Lung (tissue), 12 donors: ENCODE data around the gene IL6ST. TPM values are rescaled to one million over a fixed set of nuclear protein-coding genes. Genes with fewer than 3 reads are reported as not detected.

Source experiments
- ATAC-seq: fragments of 200-7000 bp; cut with Tn5 transposase; one replicate; pipeline ENCODE4 v1.9.1; 2020; ENCODE audit warnings: moderate number of reproducible peaks; ENCODE audit not compliant: insufficient read depth, low FRiP score
- DNase-seq, 3 donors: peaks; one replicate each; pipeline ENCODE4 v3.0.0-alpha.2; 2013 to 2017
- H3K27ac ChIP-seq, 2 donors: one replicate each; pipeline ENCODE4 v1.5.1; 2013; ENCODE audit warnings: mild to moderate bottlenecking in 2 of 2, moderate library complexity in 2 of 2, control low read depth in 1 of 2, inconsistent platforms in 1 of 2, low read depth in 1 of 2, low read length in 1 of 2
- H3K27me3 ChIP-seq, 3 donors: one replicate each; pipeline ENCODE4 v1.5.1; 2013; ENCODE audit warnings: low read length in 2 of 3; ENCODE audit not compliant: control insufficient read depth in 3 of 3, insufficient read depth in 3 of 3
- H3K36me3 ChIP-seq, 4 donors: one replicate each; pipeline ENCODE4 v1.5.1; 2013; ENCODE audit warnings: low read length in 4 of 4, mild to moderate bottlenecking in 1 of 4, moderate library complexity in 1 of 4; ENCODE audit not compliant: control insufficient read depth in 4 of 4, insufficient read depth in 4 of 4
- H3K4me1 ChIP-seq, 5 donors: one replicate each; pipeline ENCODE4 v1.5.1; 2013; ENCODE audit warnings: low read length in 5 of 5, mild to moderate bottlenecking in 2 of 5, moderate library complexity in 1 of 5; ENCODE audit not compliant: control insufficient read depth in 5 of 5, insufficient read depth in 5 of 5
- H3K4me3 ChIP-seq: one replicate; pipeline ENCODE4 v1.5.1; 2013; ENCODE audit warnings: mild to moderate bottlenecking, control low read depth, moderate library complexity
- H3K9ac ChIP-seq, 2 donors: one replicate each; pipeline ENCODE4 v1.5.1; 2013; ENCODE audit warnings: low read length in 2 of 2, control low read depth in 1 of 2; ENCODE audit not compliant: insufficient read depth in 1 of 2
- H3K9me3 ChIP-seq, 4 donors: one replicate each; pipeline ENCODE4 v1.5.1; 2013; ENCODE audit warnings: low read length in 3 of 4, mild to moderate bottlenecking in 1 of 4, moderate library complexity in 1 of 4; ENCODE audit not compliant: control insufficient read depth in 4 of 4, insufficient read depth in 3 of 4
- CTCF ChIP-seq: IDR thresholded peaks from 2 replicates; pipeline ENCODE4 v1.5.1; 2012; ENCODE audit warnings: mild to moderate bottlenecking; ENCODE audit errors: control extremely low read depth, extremely low read depth
- WGBS, 2 donors: extraction: QIAGEN DNeasy Blood & Tissue Kit; methylation state at CpG; one replicate each; pipeline ENCODE4 v1.1.7; 2013; 5-methylcytosine and 5-hydroxymethylcytosine counted together
- polyA plus RNA-seq, 2 donors: library from polyadenylated mRNA; stranded (reverse); fragments of 200-250 nt; gene quantifications; one replicate each; pipeline ENCODE4 v1.2.1, GENCODE V29; 2013
- total RNA-seq, 2 donors: library from RNA; depleted of rRNA in 1 of 2; stranded (reverse); fragments of >200 nt in 1 of 2; gene quantifications; one replicate each; pipeline ENCODE4 v1.2.1, GENCODE V29; 2014 to 2021
- donor health status: control.
- donor health status: control.
- donor health status: Bipolar disorder and iron deficiency.
- donor health status: healthy.
- donor health status: DM: yes; HTN: yes; CAD: no.

Gene IL6ST
- total and polyA plus RNA-seq, 4 donors = 47.8 to 377 (median 196) TPM

GRCh38 chr5:55896238-55896637, 98.5 kb downstream of the IL6ST start:
- H3K27ac ChIP-seq = no peak overlapping the region
- 95 to 100% methylated on average over 2 of the region's 2 CpGs for WGBS, 2 donors
- no peak for DNase-seq
- TF ChIP-seq CTCF = no peak
- H3K36me3 ChIP-seq = no peaks in the 10 kb centered on the region
- no peak overlapping the region for H3K4me3 ChIP-seq
- H3K9ac ChIP-seq = no peak overlapping the region
- H3K27me3 ChIP-seq = no peaks in the 10 kb centered on the region
- H3K4me1 ChIP-seq = peaks cover 0 to 4% (median 0%) of the 10 kb centered on the region in 5 donors
- no peak for ATAC-seq
- peaks cover 0 to 2% (median under 1%) of the 10 kb centered on the region in 4 donors for H3K9me3 ChIP-seq

GRCh38 chr5:55895346-55895745, 99.4 kb downstream of the IL6ST start:
- Histone ChIP-seq H3K27me3 (no peaks in the 10 kb centered on the region), H3K4me3 (no peak overlapping the region), H3K36me3 (no peaks in the 10 kb centered on the region), H3K27ac (no peak overlapping the region), H3K9ac (no peak overlapping the region), H3K4me1 (peaks cover 0 to 4% (median 0%) of the 10 kb centered on the region in 5 donors), H3K9me3 (peaks cover 0 to 5% (median under 1%) of the 10 kb centered on the region in 4 donors)
- TF ChIP-seq CTCF = no peak
- DNase-seq (no peak), ATAC-seq (no peak)
- WGBS, 2 donors = 92 to 96% methylated on average over 3 of the region's 3 CpGs

DNA sequence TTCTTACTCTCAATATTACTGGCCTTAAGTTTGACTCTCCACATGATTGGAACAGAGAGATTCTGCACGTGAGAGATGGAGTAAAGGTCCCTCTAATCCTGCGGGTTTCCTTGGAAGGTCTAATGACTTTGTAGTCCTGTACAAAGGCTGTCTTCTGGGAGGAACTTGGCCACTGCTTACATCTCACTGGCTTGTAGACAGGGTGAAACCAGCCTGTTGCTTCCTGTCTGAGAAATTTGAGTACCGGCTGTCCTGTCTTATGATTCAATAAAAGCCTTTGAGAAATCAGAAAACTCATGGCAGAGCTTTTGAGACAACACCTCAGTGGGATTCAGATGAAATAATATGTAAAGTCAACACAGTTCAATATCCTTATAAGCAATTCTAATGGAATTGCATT, 100.6 kb downstream of the IL6ST start:
- H3K27ac ChIP-seq = no peak overlapping the region
- H3K9me3 ChIP-seq = peaks cover 0 to 5% (median under 1%) of the 10 kb centered on the region in 4 donors
- H3K4me3 ChIP-seq = no peak overlapping the region
- no peak for DNase-seq
- H3K9ac ChIP-seq = no peak overlapping the region
- no peaks in the 10 kb centered on the region for H3K27me3 ChIP-seq
- 69 to 77% methylated on average over 3 of the region's 3 CpGs for WGBS, 2 donors
- peaks cover 0 to 4% (median 0%) of the 10 kb centered on the region in 5 donors for H3K4me1 ChIP-seq
- no peak for ATAC-seq
- TF ChIP-seq CTCF = no peak
- no peaks in the 10 kb centered on the region for H3K36me3 ChIP-seq

GRCh38 chr5:55892479-55892878, 102.3 kb downstream of the IL6ST start:
- peaks cover 0 to 5% (median under 1%) of the 10 kb centered on the region in 4 donors for H3K9me3 ChIP-seq
- DNase-seq (no peak), ATAC-seq (no peak)
- H3K9ac ChIP-seq = no peak overlapping the region
- H3K27ac ChIP-seq = no peak overlapping the region
- TF ChIP-seq CTCF = no peak
- 72 to 76% methylated on average over 2 of the region's 2 CpGs for WGBS, 2 donors
- H3K36me3 ChIP-seq = no peaks in the 10 kb centered on the region
- no peak overlapping the region for H3K4me3 ChIP-seq
- H3K27me3 ChIP-seq = no peaks in the 10 kb centered on the region
- peaks cover 0 to 4% (median 0%) of the 10 kb centered on the region in 5 donors for H3K4me1 ChIP-seq
